ENCODE results near the gene JAZF1.

The JAZF1 gene

DNA sequence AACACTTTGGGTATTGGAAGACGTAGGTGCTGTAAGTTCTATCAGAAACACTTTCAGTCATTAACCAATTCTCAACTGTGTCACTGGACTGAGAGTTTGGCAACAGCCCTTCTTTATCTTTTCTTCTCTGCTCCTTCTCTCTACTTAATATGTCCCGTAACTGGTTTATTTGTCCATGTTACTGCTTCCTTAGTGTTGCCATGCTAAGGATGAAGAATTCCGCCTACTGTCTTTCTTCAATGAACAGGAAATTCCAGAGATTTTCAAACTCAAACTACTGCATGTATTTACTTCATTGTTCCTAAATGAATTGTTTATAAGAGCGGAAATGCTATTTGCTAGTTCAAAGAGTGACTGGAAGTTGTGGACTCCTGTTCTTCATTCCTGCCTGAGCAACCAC lies 296.9 kb downstream of the JAZF1 start:
- DNase-seq (ENCODE audit: low spot score in 2 of 2) (no peak), ATAC-seq (no peak)
- no peaks in the 10 kb centered on the region for H3K36me3 Mint-ChIP-seq
- no peaks in the 10 kb centered on the region for H3K9me3 Mint-ChIP-seq
- H3K4me3 Mint-ChIP-seq, result no peak overlapping the region
- H3K4me1 Mint-ChIP-seq, result no peaks in the 10 kb centered on the region
- no peak overlapping the region for H3K27ac Mint-ChIP-seq

DNA sequence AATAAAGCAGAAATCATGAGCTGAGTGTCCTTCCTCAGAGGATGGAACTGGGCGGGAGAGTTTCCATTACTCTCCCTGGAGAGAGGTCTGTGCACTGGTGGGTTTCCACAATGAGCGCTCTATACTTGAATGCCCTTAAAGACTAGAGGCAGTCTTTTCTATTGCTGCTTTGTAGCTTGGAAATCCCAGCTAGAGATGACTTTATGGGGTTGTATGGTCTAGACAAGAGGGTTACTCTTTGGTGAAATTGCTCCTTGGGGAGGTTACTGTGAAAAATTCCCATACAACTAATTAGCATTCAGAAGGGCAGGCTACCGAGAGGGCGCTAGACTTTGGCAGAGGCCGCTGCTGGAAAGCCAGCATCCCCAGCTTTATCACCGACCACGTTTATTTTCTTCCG lies 303.8 kb downstream of the JAZF1 start:
- Mint-ChIP-seq H3K9me3 (no peaks in the 10 kb centered on the region), H3K36me3 (no peaks in the 10 kb centered on the region), H3K4me1 (peaks cover 13% of the 10 kb centered on the region), H3K4me3 (no peak overlapping the region), H3K27ac (no peak overlapping the region)
- ATAC-seq (no peak), DNase-seq (ENCODE audit: low spot score in 2 of 2) (no peak)

DNA sequence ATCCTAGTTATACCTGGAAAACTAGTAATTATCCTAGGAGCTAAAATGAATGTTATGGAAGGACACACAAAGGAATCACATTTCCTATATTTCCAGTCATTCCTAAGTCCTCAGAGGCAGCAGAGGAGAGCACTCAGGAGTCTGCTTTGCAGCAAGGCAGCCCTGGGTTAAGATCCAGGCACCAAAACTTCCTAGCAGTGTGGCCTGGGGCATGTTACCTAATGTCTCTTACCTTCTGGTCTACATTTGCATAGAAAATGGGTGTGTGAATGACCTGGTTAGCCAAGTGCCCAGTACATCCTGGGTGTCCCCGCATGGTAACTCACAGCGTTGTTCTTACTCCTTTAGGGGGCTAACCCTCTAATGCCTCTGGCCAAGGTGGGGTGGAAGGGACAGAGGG lies 304.8 kb downstream of the JAZF1 start:
- no peaks in the 10 kb centered on the region for H3K36me3 Mint-ChIP-seq
- DNase-seq (ENCODE audit: low spot score in 2 of 2) (no peak), ATAC-seq (no peak)
- H3K9me3 Mint-ChIP-seq, result no peaks in the 10 kb centered on the region
- H3K4me3 Mint-ChIP-seq, result no peak overlapping the region
- H3K4me1 Mint-ChIP-seq, result peaks cover 13% of the 10 kb centered on the region
- no peak overlapping the region for H3K27ac Mint-ChIP-seq

DNA sequence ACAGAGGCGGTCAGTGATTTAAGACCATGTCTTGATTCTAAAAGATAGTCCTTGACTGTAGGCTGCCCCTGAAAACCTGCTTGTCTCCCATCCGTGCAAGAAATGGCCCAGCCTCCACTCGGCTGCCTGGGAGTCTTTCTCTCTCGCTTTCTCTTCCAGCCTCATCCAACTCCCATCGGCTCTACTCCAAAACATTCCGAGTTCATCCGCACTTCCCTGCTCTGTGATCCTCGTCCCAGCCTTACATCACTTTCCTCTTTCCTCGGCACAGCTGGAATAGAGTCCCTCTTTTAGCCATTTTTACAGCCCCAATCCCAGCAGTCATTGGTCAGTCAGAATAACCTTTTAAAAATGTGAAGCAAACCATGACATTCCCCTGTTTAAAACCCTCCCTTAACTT lies 305.5 kb downstream of the JAZF1 start:
- ATAC-seq, result no peak
- peaks cover 13% of the 10 kb centered on the region for H3K4me1 Mint-ChIP-seq
- no peak overlapping the region for H3K4me3 Mint-ChIP-seq
- H3K9me3 Mint-ChIP-seq, result no peaks in the 10 kb centered on the region
- no peak for DNase-seq (ENCODE audit: low spot score in 2 of 2)
- H3K27ac Mint-ChIP-seq, result no peak overlapping the region
- H3K36me3 Mint-ChIP-seq, result no peaks in the 10 kb centered on the region

DNA sequence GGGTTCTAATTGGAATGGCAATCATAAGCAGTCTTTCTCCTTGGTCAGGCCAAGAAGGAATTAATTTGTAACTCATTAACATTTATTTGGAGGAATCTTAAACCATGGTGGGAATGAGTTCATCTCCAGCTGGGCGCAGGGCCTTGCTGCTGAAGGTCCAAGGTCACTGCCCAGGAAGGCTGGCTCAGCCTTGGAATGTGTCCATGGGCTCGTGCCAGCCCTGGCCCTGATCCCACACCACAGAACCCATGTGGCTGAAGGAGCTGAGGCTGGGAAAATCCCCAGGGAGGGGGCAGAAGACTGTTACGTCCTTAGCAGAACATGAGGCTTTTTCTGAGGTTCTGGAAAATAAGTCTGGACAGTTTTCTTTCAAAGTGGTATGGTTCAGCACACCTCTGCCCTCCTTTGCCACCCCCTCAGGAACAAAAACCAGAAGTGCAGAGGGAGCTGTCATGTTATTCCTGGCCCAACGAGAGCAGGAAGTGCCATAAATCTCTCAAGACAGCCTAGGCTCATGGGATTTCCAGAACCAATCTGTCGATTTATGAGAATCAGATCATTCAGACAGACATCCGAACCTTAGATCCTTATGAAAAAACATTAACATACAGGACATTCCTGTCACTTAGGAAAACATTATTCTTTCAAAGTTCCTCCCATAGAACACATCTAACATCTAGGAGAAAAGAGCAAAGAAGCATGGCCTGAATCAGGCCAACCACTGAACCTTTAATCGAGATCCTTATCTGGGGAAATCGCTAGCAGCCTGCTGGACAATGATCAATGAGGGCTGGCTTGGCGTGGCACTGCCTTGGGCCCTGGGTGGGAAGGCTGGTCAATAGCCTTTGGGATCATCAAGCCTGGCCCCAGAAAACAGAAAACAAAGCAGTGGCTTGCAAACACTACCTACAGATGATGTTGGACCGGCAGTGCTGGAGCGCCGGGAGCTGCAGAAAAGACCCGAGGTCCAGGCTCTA lies 306.3 kb downstream of the JAZF1 start:
- Mint-ChIP-seq H3K4me1 (peaks cover 13% of the 10 kb centered on the region), H3K36me3 (no peaks in the 10 kb centered on the region)

DNA sequence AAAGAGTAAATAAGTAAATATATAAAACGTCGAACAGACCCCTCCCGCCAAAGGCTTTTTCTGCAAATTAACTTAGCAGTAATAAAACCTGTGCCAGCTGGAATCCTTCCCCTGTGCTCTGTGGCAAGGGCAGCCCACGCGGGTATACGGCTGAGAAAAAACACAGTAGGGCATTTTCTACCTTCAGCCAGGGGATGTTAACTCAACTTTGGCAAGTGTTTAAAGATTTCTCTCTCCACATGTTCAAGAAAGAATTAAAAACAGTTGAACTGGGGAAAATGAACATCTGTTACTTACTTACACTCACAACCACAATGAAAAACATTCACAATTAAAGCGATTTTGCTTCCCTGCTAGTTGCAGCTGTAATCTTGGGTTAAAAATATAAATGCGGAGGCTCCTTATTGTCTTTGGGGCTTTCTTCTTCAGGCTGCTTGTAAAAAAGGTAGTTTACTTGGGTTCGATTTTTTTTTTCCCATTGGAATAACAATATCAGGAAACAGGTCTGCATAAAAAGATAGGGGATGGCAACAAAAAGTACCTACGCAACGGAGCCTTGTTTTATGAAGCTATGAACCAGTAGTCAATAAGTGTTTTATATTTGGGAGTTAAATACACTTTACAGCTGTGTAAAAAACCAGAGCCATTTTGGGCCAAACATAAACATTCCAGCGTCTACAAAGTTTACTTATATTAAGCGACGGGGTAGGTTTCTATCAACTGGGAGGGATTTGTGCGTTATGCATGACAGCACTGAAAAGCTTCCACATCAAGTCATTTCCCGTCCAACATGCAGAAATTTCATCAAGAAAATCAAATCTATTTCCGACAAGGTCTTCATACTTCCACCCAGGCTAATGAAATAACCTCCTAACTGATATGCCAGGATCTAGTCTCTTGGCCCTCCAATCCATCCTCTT lies 308.0 kb downstream of the JAZF1 start:
- peaks cover 19% of the 10 kb centered on the region for H3K4me1 Mint-ChIP-seq
- no peak for ATAC-seq
- H3K27ac Mint-ChIP-seq, result no peak overlapping the region
- no peak for DNase-seq (ENCODE audit: low spot score in 2 of 2)
- H3K4me3 Mint-ChIP-seq, result no peak overlapping the region
- H3K36me3 Mint-ChIP-seq, result no peaks in the 10 kb centered on the region
- H3K9me3 Mint-ChIP-seq, result no peaks in the 10 kb centered on the region

More for the DNA sequence above, 306.3 kb downstream of the JAZF1 start:
- Mint-ChIP-seq H3K4me3 (no peak overlapping the region), H3K9me3 (no peaks in the 10 kb centered on the region), H3K27ac (no peak overlapping the region)
- ATAC-seq (no peak), DNase-seq (ENCODE audit: low spot score in 2 of 2) (no peak)

DNA sequence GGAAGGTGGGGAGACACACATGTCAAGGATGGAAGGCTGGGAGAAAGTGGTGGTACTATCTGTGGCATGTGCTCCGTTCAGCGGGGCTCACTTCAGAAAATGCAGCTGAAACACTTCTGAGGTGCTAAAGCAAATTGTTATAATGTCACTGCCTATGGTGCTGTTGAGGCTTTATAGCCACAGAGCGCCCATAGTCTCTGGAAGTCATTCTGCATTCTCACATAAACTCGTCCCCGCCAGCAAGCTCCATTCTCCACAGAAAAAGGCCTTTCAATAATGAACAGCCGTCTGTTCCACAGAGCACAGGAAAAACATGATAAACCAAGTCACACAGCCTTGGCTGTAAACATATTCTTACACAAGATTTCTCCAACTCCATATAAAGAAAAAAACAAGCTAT lies 308.7 kb downstream of the JAZF1 start:
- no peak overlapping the region for H3K27ac Mint-ChIP-seq
- peaks cover 21% of the 10 kb centered on the region for H3K4me1 Mint-ChIP-seq
- H3K9me3 Mint-ChIP-seq, result no peaks in the 10 kb centered on the region
- no peak overlapping the region for H3K4me3 Mint-ChIP-seq
- no peak for ATAC-seq
- DNase-seq (ENCODE audit: low spot score in 2 of 2), result no peak
- no peaks in the 10 kb centered on the region for H3K36me3 Mint-ChIP-seq

DNA sequence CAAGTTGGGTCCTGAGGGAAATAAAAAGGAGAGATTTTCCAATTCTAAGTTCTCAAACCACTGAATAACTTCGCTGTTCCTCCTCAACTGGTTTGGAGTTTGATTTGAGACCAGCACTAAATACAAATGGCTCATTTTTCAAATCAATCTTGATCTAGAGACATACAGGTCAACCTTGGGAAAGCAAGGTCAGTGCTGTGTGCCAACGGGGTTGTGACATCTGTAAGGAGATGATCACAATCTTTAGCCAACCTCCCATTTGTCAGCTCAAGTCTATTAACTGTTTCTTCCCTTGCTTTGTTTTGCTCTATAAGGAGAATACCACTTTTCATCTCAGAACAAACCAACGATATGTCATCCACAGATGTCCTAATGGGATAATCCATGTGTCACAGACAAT lies 309.5 kb downstream of the JAZF1 start:
- H3K4me3 Mint-ChIP-seq, result no peak overlapping the region
- DNase-seq (ENCODE audit: low spot score in 2 of 2), result no peak
- H3K27ac Mint-ChIP-seq, result no peak overlapping the region
- H3K9me3 Mint-ChIP-seq, result no peaks in the 10 kb centered on the region
- peaks cover 28% of the 10 kb centered on the region for H3K4me1 Mint-ChIP-seq
- no peak for ATAC-seq
- no peaks in the 10 kb centered on the region for H3K36me3 Mint-ChIP-seq

DNA sequence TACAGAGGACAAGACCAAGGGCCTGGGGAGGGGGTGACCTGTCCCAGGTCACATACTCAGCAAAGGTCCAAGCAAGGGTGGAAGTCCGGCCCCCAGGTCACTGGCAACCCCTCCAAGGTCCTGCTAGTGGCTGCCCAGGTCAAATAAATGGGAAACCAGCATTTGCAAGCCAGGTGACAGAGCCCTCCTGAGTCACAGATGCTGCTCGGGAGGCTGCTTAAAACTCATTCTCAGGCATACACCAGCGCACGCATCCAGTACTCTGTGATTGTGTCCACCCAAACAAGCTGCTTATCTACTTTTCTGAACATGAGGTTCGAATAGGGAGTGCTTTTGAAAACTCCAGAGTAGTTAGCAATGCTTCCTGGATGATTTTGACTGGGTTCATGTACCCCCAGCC lies 310.0 kb downstream of the JAZF1 start:
- Mint-ChIP-seq H3K27ac (no peak overlapping the region), H3K9me3 (no peaks in the 10 kb centered on the region), H3K36me3 (no peaks in the 10 kb centered on the region), H3K4me1 (peaks cover 29% of the 10 kb centered on the region), H3K4me3 (no peak overlapping the region)
- ATAC-seq, result no peak
- DNase-seq (ENCODE audit: low spot score in 2 of 2), result no peak

DNA sequence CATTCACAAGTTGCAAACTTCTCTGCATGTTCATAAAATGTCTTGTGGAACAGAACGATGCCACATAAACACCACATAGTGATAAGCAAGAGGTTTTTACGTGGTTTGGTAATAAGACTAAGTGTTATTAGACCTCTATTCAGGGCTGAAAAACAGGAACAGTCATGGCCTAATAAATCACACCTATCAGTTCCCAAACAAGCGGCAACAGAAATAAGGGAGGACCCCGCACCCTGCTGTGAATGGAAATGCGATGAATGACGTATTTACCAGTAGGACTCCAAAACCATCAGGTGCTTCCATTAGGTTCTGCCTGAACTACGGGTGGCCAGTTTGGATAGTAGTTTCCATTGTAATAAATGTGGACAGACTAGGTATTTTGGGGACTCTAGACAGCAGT lies 311.5 kb downstream of the JAZF1 start:
- peaks cover 27% of the 10 kb centered on the region for H3K4me1 Mint-ChIP-seq
- DNase-seq (ENCODE audit: low spot score in 2 of 2), result no peak
- no peak overlapping the region for H3K27ac Mint-ChIP-seq
- H3K36me3 Mint-ChIP-seq, result peaks cover 5% of the 10 kb centered on the region
- no peak for ATAC-seq
- no peak overlapping the region for H3K4me3 Mint-ChIP-seq
- H3K9me3 Mint-ChIP-seq, result no peaks in the 10 kb centered on the region

DNA sequence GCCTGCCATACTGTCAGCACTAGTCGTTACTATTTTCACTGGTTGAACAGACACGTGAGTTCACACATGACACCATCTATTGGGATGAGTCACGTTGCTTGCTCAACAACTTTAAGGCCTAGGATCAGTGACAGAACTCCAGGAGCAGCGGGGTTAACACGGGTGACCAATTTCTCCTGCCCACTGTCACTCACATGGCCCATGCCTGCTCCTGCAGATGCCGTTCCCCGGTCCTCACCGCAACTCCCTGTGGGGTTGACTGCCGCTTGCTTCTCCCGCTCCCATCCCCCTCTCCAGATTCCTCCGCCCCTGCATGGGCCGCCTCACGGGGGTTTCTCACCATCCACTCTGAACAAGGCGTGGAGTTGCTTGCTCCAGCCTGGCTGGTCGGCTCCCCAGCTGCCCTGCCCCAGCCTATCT lies 312.5 kb downstream of the JAZF1 start:
- Mint-ChIP-seq H3K4me3 (no peak overlapping the region), H3K36me3 (peaks cover 5% of the 10 kb centered on the region), H3K27ac (peak overlapping the region; percentile 59), H3K4me1 (peaks cover 33% of the 10 kb centered on the region), H3K9me3 (no peaks in the 10 kb centered on the region)
- no peak for ATAC-seq
- no peak for DNase-seq (ENCODE audit: low spot score in 2 of 2)

DNA sequence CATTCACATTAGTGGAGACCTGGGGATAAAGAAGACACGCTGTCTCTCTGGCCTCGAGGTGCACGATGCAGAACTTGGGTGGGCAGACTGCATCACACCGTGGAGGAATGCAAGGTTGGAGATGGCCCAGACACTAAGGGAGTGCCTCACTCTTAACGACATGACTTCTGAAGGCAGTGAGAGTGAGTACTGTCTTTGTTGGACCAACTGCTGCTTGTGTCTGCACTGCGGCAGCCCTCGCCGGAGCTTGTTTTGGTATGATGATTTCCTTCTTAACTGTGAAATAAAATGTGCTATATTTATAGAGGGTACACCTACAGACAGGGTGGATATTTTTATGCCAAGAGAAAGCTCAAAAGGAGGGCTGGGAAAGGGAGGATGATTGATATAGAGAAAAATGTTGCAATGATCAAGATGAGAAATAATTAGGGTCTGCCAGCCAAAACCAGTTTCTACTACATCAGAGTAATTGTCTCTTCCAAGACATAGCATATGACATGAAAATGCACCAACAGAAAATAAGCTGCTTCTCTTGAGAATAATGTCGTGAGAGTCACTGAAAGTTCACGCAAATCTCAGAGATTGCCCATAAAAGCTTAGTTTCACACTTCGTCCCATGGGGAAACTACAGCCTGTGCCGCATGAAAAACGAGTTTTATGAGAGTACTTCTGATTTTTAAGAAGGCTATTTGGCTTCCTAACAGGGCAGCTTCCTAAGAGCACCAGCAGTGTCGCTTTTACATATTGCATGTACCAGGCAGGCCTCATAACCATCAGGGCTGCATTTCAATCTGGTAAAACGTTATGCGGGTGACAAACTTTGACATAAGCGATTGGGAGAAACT lies 313.5 kb downstream of the JAZF1 start:
- no peak for ATAC-seq
- H3K4me3 Mint-ChIP-seq, result no peak overlapping the region
- DNase-seq (ENCODE audit: low spot score in 2 of 2), result no peak
- H3K36me3 Mint-ChIP-seq, result peaks cover 5% of the 10 kb centered on the region
- H3K27ac Mint-ChIP-seq, result peak overlapping the region; percentile 52
- H3K4me1 Mint-ChIP-seq, result peaks cover 34% of the 10 kb centered on the region
- no peaks in the 10 kb centered on the region for H3K9me3 Mint-ChIP-seq

DNA sequence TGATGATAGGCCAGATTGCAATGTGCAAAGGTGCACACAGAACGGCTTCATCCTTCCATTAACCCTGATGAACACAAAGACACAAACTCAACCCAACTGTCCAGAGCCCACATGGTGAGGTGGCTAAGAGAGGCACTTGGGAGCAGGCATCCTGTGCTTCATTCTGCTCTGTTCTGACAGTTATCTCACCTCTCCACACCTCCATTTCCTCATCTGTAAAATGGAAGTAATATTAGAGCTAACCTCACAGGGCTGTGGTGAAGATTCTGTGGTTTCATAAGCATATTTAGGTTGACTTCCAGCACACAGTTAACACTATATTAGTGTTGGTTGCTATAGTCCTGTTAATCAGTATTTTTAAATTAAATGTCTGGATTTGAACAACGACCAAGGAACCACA lies 314.3 kb downstream of the JAZF1 start:
- DNase-seq (ENCODE audit: low spot score in 2 of 2) (no peak), ATAC-seq (peak; percentile 26)
- Mint-ChIP-seq H3K4me3 (no peak overlapping the region), H3K36me3 (peaks cover 5% of the 10 kb centered on the region), H3K9me3 (no peaks in the 10 kb centered on the region), H3K4me1 (peaks cover 39% of the 10 kb centered on the region), H3K27ac (peak overlapping the region; percentile 52)

DNA sequence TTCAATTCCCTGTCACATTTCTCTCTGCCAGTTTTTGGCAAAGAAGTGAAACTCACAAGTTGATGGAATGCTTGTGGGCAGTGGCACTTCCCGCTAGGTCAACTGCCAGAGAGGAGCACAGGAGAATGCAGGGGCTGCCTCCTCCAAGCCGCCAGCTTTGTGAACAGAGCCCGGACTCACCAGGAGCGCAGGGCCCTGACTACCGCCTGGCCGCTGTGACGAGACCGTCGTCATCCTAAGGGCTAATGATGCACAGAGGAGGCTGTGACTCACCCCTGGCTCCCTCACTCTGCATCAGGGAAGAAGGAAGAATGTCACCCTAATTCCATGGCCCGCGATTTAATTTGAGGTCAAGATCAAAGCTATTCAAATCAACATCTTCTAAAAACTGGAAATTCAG lies 316.7 kb downstream of the JAZF1 start:
- H3K36me3 Mint-ChIP-seq, result peaks cover 5% of the 10 kb centered on the region
- peaks cover 44% of the 10 kb centered on the region for H3K4me1 Mint-ChIP-seq
- no peak overlapping the region for H3K4me3 Mint-ChIP-seq
- H3K27ac Mint-ChIP-seq, result no peak overlapping the region
- ATAC-seq, result no peak
- no peak for DNase-seq (ENCODE audit: low spot score in 2 of 2)
- H3K9me3 Mint-ChIP-seq, result no peaks in the 10 kb centered on the region

DNA sequence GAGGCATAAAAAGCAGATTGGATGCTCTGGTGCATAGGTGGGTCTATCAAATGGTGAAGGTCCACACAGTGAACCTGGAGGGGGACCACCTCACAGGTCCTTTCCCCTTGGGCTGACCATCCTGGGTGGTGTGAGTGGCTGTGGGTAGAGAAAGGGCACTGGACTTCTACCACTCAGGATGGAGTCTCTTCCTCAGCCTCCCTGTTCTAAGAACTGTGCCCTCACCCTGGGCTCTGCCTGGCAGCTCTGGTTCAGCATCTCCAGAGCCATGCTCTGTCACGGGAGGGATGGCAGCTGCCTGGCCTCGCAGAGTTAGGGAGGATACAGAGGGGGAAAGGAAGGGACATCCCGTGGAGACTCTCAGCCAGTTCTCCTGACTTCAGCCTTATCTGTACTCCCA lies 318.8 kb downstream of the JAZF1 start:
- H3K9me3 Mint-ChIP-seq, result no peaks in the 10 kb centered on the region
- peaks cover 5% of the 10 kb centered on the region for H3K36me3 Mint-ChIP-seq
- H3K27ac Mint-ChIP-seq, result peak overlapping the region; percentile 81
- no peak for DNase-seq (ENCODE audit: low spot score in 2 of 2)
- peaks cover 31% of the 10 kb centered on the region for H3K4me1 Mint-ChIP-seq
- ATAC-seq, result no peak
- H3K4me3 Mint-ChIP-seq, result no peak overlapping the region
